ENCODE measurements around the gene SETD7.

The SETD7 gene

GRCh38 chr4:139550724-139551429, 5.1 kb downstream of the SETD7 start:
- TF ChIP-seq GATA3 (IDR thresholded peaks at IDR 0.05; ENCODE audit: low read depth, low read length) (no peak), GATA2 (IDR thresholded peaks at IDR 0.05; ENCODE audit: low read depth, low read length) (no peak)

- no peak for TF ChIP-seq GATA2 (IDR thresholded peaks at IDR 0.05; ENCODE audit: low read depth, low read length)
- no peak for TF ChIP-seq GATA3 (IDR thresholded peaks at IDR 0.05; ENCODE audit: low read depth, low read length)
These were observed 8.0 kb downstream of the SETD7 start for GRCh38 chr4:139547979-139548378.

- no peak for TF ChIP-seq GATA3 (IDR thresholded peaks at IDR 0.05; ENCODE audit: low read depth, low read length)
- TF ChIP-seq GATA2 (IDR thresholded peaks at IDR 0.05; ENCODE audit: low read depth, low read length), result no peak
These were observed 15.4 kb downstream of the SETD7 start for GRCh38 chr4:139540632-139541031.

- TF ChIP-seq GATA3 (IDR thresholded peaks at IDR 0.05; ENCODE audit: low read depth, low read length) (no peak), GATA2 (IDR thresholded peaks at IDR 0.05; ENCODE audit: low read depth, low read length) (no peak)
These were observed 15.9 kb downstream of the SETD7 start for GRCh38 chr4:139540161-139540560.

GRCh38 chr4:139537292-139537691, 18.7 kb downstream of the SETD7 start:
- TF ChIP-seq GATA3 (IDR thresholded peaks at IDR 0.05; ENCODE audit: low read depth, low read length) (no peak), GATA2 (IDR thresholded peaks at IDR 0.05; ENCODE audit: low read depth, low read length) (no peak)

- no peak for TF ChIP-seq GATA2 (IDR thresholded peaks at IDR 0.05; ENCODE audit: low read depth, low read length)
- no peak for TF ChIP-seq GATA3 (IDR thresholded peaks at IDR 0.05; ENCODE audit: low read depth, low read length)
These were observed 20.2 kb downstream of the SETD7 start for GRCh38 chr4:139535871-139536234.

GRCh38 chr4:139535228-139535870, 20.7 kb downstream of the SETD7 start:
- no peak for TF ChIP-seq GATA3 (IDR thresholded peaks at IDR 0.05; ENCODE audit: low read depth, low read length)
- no peak for TF ChIP-seq GATA2 (IDR thresholded peaks at IDR 0.05; ENCODE audit: low read depth, low read length)

GRCh38 chr4:139534287-139534950, 21.6 kb downstream of the SETD7 start:
- no peak for TF ChIP-seq GATA2 (IDR thresholded peaks at IDR 0.05; ENCODE audit: low read depth, low read length)
- TF ChIP-seq GATA3 (IDR thresholded peaks at IDR 0.05; ENCODE audit: low read depth, low read length), result no peak

GRCh38 chr4:139533511-139533910, 22.5 kb downstream of the SETD7 start:
- no peak for TF ChIP-seq GATA3 (IDR thresholded peaks at IDR 0.05; ENCODE audit: low read depth, low read length)
- no peak for TF ChIP-seq GATA2 (IDR thresholded peaks at IDR 0.05; ENCODE audit: low read depth, low read length)

GRCh38 chr4:139532947-139533346, 23.1 kb downstream of the SETD7 start:
- no peak for TF ChIP-seq GATA2 (IDR thresholded peaks at IDR 0.05; ENCODE audit: low read depth, low read length)
- TF ChIP-seq GATA3 (IDR thresholded peaks at IDR 0.05; ENCODE audit: low read depth, low read length), result no peak

GRCh38 chr4:139530833-139531427, 25.1 kb downstream of the SETD7 start:
- no peak for TF ChIP-seq GATA2 (IDR thresholded peaks at IDR 0.05; ENCODE audit: low read depth, low read length)
- no peak for TF ChIP-seq GATA3 (IDR thresholded peaks at IDR 0.05; ENCODE audit: low read depth, low read length)

GRCh38 chr4:139528377-139529005, 27.5 kb downstream of the SETD7 start:
- TF ChIP-seq GATA2 (IDR thresholded peaks at IDR 0.05; ENCODE audit: low read depth, low read length), result no peak
- TF ChIP-seq GATA3 (IDR thresholded peaks at IDR 0.05; ENCODE audit: low read depth, low read length), result no peak

GRCh38 chr4:139526928-139527327, 29.1 kb downstream of the SETD7 start:
- TF ChIP-seq GATA2 (IDR thresholded peaks at IDR 0.05; ENCODE audit: low read depth, low read length) (no peak), GATA3 (IDR thresholded peaks at IDR 0.05; ENCODE audit: low read depth, low read length) (no peak)

- TF ChIP-seq GATA3 (IDR thresholded peaks at IDR 0.05; ENCODE audit: low read depth, low read length), result no peak
These were observed 30.6 kb downstream of the SETD7 start for GRCh38 chr4:139525414-139525813.
